ENCODE results near the gene LMOD1.
"Not testable (repeated sequence)": the region's sequence is repeated elsewhere in the genome, so short reads cannot be mapped to it uniquely, and the experiment has no call there.

LMOD1 gene

DNA sequence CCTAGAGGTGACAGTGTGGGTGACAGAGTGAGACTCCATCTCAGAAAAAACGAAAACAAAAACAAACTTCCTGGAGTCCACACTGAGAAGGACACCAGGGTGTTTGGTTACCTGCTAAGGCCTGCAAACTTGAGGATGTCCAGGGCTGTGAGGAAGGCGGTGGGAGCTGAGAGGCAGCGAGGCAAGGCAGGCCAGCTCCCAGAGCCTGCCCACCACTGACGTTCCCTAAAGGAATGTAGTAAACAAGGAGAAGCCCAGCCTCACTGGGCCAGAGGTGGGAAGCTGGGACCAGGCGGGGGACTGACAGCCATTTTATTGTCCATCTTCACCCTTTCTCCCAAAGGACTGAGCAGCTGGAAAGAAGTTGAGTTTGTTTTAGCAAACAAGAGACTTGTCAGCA lies 33.5 kb downstream of the LMOD1 start:
- no peak for DNase-seq

DNA sequence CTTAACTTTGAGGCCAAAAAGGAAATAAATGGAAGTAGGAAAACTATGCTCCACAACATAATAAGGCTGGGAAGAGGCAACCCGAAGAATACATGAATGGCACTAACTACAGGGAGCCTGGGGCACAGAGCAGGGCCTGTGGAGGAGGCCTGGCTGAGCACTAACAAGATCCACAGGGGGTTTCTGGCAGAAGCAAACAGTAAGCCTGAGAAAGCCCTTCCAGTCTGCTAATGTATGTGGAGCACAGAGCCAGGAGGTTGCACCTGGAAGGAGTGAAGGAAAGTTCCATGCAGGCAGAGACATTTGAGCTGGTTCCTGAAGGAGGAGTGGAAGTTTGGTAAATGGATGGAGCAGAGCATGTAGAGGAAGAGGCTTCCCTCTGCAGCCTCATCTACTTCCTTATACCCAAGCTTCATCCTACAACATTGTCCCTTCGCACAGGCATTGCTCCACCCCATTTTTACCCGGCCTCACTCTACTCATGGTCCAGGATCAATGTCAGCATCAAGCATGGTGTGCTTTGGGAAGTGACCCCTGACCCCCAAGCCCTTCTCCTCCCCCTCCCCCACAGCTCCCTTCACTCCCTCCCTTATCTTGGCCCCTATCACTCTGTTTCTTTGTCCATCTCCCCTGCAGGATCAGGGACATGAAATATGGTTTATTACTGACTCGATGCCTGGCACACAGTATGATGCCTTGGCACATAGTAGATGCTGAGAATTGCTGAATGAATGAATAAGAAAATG lies 34.3 kb downstream of the LMOD1 start:
- no peak for DNase-seq

DNA sequence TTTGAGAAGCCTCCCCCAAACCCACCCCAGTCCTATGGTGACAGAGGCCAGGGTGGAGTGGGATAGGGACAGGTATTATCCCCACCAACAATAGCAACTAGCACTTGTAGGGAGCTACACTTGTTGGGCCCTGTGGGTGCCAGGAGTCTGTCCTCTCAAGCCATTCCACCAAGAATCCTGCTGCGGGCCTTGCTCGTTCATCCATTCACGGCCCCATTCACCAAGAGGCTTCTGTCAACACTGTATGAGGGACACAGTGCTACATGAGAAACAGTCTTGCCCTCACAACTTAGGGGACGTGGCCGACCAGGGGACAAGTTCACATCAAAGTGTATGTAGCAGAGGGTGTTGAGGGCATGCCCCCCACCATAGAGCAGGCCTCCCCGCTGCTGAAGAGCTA lies 38.7 kb downstream of the LMOD1 start:
- no peak for DNase-seq

DNA sequence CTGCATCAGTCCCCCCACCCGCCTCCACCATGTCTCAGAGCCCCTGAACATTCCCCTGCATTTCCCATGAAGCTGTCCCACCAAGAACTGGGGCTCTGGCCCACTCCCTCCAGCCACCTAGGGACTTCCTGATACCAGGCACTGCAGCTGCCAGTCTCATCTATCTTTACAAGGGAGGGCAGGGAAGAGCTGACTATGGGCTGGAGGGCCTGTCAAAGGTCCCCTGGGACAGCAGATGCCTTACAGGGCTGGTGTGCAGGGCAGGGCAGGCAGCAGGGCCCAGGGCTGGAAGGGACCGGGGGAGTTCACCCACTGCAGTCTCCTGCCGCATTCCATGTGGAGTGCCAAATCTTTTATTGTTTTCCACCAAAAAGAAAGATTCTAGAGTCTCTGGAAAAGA lies 40.0 kb downstream of the LMOD1 start:
- no peak for DNase-seq

DNA sequence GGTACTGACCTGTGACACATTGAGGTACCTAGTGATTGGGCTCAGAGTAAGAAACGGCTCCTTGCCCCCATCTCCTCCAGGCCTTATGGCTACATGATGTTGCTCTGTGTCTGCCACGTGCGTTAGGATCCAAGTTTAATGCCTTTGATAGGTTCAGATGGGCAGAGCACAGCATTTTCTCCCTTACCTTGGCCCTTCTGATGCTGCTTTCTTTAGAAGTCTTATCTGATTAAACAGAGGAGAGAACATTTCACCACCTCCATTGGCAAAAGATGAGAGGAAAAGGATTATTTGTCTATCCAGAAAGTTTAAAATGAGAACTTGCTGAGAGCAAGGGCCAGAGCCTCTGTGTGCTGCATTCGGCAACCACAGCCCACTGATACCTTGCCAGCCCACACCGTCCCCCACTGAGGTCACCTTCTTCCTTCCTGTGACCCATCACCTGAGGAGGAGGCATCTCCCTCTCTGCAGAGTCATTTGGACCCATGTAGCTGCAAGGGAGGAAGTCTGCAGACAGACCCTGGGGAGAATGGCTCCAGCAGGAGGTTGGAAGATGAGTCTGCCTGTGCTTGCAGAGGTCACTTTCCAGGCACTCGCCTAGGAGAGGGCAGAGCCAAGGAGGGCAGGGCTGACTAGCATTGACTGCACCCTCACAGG lies 41.0 kb downstream of the LMOD1 start:
- no peak for DNase-seq

DNA sequence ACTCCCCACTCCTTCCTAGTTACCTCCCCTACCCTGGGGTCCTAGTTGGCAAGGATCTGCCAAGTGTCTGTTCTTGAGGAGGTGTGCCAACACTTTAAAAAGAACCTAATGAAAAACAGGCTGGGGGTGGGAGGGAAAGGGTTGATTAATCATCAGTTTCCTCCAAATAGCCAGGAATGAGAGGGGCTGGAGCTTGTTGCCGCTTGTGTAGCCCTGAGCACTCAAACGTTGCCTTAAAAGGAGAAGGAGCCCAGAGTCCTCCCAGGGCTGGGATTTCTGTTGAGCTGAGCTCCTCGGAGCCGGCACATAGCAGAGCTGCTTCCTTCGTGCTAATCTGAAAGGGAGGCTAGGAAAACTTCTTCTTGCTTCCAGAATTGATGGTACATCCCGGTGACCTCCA lies 41.8 kb downstream of the LMOD1 start:
- no peak for DNase-seq

DNA sequence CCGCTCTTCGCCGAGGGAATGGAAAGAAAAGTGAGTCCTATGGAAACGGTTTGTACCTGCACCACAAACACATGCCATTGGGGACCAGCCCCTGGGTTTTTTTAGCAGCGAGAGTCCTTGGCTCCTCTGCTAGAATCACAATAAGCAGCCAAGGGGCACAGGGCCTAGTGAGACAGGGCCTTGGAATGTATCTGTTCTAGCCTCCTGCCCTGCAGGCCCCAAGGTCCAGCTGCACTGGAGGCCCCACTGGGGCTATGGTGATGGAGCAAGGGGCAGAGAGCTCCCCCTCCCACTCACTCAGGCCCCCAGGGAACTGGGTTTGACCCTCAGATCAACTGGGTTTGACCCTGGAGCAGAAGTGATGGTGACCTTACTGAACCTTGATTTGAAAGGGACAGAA lies 43.2 kb downstream of the LMOD1 start:
- no peak for DNase-seq

DNA sequence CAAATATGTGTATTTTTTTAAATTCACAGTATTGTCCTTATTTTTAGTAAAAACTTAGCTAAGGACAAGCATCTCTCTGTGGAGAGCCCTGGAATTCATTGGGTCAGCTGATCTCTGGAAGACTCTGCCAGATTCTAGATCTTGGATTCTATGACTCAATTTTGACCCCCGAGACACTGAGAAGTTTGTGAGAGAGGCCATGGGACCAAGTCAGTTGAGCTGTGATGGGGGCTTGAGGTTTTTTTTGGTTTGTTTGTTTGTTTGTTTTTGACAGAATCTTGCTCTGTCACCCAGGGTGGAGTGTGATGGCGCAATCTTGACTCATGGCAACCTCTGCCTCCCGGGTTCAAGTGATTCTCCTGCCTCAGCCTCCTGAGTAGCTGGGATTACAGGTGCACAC lies 44.1 kb downstream of the LMOD1 start:
- no peak for DNase-seq

DNA sequence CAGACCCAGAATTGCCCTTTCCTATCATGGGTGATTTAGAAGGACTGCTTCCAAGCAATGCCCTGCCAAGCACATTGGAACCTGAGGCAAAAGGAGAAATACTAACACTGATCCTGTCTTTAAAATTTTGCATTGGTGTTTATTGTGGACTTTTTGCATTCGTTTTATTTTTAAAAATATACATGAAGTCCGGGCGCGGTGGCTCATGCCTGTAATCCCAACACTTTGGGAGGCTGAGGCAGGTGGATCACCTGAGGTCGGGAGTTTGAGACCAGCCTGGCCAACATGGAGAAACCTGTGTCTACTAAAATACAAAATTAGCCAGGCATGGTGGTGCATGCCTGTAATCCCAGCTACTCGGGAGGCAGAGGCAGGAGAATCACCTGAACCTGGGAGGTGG lies 45.3 kb downstream of the LMOD1 start:
- not testable (repeated sequence) for DNase-seq

DNA sequence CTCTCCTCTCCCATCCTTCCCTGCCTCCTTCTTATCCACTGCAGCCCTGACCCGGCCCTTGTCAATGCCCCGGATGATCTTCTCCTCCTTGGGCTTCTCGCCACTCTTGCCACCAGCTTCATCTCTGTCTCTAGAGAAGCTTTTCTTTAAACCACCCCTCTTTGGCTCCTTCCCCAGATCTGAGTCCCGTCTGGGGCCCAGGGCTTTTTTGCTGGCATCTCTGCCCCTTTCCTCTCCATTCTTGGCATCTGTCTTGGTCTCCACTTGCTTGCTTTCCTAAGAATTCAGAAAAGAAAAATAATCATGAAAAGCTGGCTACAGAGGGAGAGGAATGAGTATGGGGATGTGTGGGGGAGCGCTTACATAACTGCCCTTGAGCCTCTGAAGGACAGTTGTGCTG lies 45.9 kb downstream of the LMOD1 start:
- no peak for DNase-seq

DNA sequence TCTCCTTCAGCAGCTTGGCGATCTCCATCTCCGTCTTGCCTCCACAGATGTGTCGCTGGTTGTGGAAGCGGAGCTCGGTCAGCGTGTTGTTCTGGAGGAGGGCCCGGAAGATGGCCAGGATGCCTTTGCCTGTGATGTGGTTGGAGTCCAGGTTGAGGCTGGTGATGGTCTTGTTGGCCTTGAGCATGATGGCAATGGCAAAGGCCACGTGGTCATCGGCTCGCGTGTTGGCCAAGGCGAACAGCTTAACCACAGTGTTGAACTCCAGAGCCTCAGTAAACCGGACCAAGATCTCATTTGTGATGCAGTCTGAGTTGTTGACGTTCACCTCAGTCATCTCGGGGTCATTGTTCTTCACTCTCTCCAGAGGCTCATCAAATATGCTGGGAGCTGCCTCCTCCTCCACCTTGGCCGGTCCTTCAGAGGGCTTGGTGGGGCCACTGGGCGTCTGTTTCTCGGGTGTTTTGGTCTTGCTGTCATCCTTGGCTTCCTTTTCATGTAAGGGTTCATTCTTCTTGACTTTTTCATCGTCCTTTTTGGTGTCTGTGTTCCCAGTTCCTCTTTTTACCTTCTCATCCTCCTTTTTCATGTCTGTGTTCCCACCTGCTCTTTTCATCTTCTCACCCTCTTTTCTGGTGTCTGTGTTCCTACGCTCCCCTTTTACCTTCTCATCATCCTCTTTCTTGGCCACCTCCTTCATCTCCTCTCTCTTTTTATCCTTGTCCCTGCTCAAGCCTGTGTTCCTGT lies 46.5 kb downstream of the LMOD1 start:
- no peak for DNase-seq

DNA sequence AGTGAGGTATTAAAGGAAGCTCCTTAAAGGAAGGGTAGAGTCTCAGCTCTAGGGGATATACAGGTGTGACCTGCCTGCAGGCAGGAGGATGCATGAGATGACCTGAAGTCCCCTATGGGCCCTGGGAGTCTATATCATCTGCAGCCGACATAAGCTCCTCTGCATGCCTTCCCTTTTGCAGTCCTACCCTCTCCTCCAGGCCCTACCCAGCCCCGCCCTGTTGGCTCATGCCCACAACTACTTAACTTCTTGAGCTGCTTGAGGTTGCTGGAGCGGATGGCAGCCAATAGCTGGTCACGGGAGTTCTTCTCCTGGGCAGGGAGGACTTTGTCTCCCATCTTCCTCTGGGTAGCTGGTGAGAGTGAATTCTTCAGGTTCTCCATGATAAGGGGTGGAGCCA lies 47.4 kb downstream of the LMOD1 start:
- DNase-seq = no peak

DNA sequence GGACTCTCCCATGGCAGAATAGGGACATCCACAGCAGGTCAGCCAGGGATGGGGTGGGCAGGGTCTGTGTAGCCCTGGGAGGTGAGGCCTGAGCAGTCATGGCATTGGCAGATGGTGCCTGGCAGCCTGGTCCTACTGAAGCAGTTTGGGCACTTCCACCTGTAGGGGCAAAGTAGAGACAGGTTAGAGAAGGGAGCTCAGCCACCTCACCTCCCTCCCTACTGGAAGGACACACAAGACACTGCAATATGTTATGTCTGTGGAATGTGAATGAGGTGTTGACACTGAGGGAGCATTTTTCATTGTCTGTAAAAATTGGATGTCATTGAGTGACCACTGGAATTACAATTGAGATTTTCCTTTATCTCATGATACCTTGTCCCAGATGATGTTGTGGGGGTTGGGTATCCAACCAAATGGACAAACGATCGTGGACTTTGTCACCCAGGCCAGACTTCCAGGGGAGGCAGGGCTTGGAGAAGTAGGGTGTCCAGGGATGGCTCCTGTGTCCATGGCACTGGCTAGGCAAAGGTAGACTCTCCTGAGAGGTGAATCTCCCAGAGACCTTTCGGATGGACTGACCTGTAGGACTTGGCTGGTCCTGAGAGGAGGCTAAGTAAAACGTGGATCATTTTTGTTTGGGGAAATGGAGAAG lies 48.0 kb downstream of the LMOD1 start:
- DNase-seq = no peak

DNA sequence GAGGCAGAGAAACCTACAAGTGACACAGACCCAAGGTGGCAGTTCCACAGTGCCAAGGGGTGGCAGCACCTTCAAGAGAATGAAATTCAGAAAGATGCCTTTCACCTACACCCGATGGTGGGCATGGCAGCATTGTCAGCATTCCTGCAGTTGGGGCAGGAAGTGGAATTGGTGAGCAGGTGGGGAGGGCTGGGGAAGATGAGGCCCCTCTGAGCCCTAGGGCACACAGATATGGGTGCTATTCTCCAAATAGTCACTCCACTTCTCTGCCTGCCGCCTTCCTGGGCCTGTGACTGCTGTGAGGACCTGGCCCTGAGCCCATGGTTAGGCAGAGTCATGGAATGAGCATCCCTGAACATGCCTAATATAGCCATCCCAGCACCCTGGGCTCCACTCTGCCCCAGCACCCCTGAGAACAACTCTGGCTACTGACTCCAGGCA lies 49.4 kb downstream of the LMOD1 start:
- no peak for DNase-seq

DNA sequence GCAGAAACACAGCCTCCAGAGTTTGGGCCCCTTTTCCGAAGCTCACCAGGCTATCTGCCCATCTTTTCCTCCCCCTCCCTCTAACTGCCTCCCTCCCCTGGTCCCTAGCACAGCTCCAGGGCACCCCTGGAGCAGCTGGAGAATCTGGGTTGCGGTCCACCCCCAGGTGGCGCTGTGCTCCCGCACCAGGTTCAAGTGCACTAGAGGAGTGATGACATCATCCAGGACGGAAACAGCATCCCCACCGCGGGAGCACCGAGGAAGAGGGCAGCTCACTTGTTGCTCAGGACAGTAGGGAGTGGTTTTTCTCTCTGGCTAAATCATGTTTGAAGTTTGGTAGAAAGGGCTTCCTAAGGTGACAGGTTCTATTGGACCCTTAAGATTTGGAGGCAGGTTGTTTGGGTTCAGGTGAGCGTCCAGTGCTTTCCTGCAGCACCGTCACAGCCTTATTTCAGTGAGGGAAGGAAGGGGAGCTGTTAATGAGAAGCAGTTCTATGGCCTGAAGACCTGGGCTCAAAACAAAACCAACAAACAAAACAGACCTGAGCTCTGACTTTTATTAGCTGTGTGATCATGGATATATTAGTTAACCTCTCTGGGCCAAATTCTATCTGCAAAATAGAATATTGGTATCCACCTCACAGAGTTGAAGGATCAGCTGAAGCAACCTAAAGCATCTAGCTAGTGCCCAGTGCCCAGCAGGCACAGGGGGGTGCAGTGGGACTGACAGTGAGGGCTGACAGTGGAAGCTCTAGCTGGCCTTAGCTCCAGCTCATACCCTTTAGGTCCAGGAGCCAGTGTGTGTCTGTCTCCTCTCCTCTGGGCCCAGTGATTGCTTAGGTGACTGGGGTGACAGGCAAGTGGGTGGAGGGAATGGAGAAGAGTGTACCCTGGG lies 50.2 kb downstream of the LMOD1 start:
- peak; percentile 82 for DNase-seq

DNA sequence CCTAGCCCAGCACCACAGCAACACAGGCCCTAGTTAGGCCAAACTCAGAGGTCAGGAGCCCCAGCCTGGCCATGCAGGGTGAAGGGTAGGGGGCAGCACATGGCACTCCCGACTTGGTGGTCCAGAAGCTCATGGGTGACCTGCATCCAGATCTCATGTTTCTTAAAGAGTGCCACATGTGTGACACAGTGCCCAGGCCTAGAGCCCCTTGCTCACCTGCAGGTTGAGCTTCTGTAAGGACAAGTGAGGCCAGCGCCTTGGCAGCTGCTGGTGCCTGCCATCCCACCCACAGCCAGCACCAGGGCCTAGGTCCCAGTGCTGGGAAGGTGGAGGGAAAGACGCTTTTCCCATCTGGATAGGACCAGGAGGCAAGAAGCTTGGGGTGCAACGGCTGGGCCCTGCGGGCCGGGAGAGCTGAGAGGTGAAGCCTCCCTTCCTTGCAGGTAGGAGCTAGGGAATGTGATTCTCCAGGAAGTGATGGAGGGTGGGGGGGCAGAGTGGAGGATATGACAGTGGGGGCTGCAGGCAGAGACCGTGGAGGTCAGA lies 51.2 kb downstream of the LMOD1 start:
- no peak for DNase-seq

DNA sequence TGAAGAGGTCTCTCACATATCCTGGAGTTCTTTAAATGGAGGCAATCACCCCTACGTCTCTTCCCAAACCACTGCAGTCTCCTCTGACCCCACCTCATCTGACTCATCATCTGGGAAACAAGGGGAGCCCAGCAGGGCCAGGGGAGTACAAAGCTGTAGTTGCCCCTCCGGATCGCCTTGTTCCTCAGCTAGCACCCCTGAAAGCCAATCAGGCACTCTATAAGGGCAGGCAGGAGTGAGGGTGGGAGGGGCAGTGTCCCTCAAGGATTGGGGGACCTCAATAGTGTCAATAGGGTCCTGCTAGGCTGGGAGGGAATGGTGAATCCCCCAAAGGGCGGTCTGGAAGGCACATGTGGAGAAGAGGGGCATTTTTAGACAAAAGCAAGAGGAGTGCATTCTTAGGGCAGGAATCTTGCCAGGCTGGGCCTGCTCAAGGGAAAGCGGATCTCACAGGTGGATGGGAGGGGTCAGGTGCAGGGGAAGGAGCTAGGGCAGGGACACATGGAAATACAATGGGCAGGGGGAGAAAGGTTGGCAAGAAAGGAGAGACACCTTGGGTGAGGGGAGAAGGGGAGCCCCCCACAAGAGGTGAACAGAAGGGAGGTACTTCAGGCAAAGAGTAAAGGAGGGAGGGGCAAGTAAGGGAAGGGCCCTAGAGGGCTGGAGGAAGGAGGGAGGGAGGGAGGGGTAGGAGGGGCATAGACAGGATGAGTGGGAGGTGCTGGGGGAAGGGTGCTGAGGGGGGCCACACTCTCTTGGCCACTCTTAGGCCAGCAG lies 51.8 kb downstream of the LMOD1 start:
- no peak for DNase-seq

DNA sequence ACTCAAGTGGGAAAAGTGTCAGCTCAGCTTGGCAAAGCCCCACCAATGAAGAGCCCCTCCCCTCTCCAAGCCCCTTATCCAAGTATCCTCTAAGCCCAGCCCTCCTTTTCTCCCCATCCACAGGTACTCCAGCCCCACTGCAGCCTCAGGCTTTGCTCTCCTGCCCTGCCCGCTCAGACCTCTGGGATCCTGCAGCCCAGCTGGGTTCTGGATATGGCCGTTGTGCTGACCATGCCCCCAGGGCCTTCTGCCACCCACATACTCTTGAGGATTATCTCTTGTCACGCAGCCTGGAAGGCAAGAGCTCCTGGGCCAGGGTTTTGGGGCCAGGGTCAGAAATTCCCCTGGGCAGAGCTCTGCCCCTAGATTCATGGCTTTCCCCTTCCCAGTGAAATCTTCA lies 52.9 kb downstream of the LMOD1 start:
- DNase-seq = no peak

DNA sequence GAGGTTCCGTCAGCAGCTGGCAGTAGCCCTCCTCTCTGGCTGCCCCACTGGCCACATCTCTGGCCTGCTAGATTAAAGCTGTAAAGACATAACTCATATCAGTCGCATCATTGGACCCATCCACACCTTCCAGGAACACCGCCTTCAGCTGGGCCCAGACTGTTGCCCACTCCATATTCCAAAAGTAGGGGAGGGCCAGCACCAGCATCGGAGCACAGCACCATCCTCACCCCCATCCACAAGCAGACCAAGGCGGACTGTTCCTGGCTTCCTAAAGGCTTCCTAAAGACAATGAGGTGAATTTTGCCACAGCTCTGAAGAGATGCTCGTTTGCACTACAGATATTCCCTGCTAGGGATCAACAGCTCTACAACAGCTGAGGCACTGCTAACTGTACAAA lies 54.1 kb downstream of the LMOD1 start:
- no peak for DNase-seq

DNA sequence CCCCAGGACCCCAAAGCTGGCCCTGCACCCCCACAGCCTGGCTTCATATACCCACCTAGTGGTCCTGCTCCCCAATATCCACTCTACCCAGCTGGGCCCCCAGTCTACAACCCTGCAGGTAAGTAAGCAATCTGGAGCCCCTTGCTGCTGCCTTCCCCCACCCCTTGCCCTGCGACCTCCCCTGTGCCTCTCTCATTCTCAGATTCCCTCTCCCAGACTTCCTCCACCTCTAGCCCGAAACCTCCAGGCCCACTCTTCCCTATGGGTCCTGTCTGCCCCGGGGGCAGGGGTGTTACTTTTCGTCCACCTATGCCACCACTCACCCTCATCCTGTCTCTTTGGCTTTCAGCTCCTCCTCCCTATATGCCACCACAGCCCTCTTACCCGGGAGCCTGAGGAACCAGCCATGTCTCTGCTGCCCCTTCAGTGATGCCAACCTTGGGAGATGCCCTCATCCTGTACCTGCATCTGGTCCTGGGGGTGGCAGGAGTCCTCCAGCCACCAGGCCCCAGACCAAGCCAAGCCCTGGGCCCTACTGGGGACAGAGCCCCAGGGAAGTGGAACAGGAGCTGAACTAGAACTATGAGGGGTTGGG lies 54.8 kb downstream of the LMOD1 start:
- no peak for DNase-seq
